Karpas-422 (cell line): Measurements from ENCODE around the gene MAP3K13. TPM values are rescaled to one million over a fixed set of nuclear protein-coding genes. Genes with fewer than 3 reads are reported as not detected.

Experiments
- DNase-seq: peaks from one replicate; pipeline ENCODE4 v3.0.0-alpha.2; 2015
- H2AFZ ChIP-seq: fragments of 200-600 bp; sonication (generic); 2 replicates; pipeline ENCODE4 v1.6.1; 2014; ENCODE audit warnings: antibody characterized with exemption, low read length, mixed read lengths
- H3K27ac ChIP-seq: fragments of 200-600 bp; sonication (generic); 2 replicates; pipeline ENCODE4 v1.5.1; 2014; ENCODE audit warnings: mild to moderate bottlenecking, low read length, moderate library complexity
- H3K27me3 ChIP-seq: fragments of 200-600 bp; sonication (generic); 2 replicates; pipeline ENCODE4 v1.6.1; 2014; ENCODE audit warnings: low read length, mixed read lengths
- H3K36me3 ChIP-seq: fragments of 200-600 bp; sonication (generic); 2 replicates; pipeline ENCODE4 v1.6.1; 2014; ENCODE audit warnings: low read length, mixed read lengths; ENCODE audit not compliant: insufficient read depth
- H3K4me1 ChIP-seq: fragments of 200-600 bp; sonication (generic); 2 replicates; pipeline ENCODE4 v1.6.1; 2014; ENCODE audit warnings: mild to moderate bottlenecking, low read length, mixed read lengths
- H3K4me2 ChIP-seq: fragments of 200-600 bp; sonication (generic); 2 replicates; pipeline ENCODE4 v1.6.1; 2014; ENCODE audit warnings: low read length, low read depth, mild to moderate bottlenecking; ENCODE audit not compliant: poor library complexity, severe bottlenecking
- H3K4me3 ChIP-seq: fragments of 200-600 bp; sonication (generic); 2 replicates; pipeline ENCODE4 v1.5.1; 2014; ENCODE audit warnings: mild to moderate bottlenecking, antibody characterized with exemption, low read length, mixed read lengths
- H3K79me2 ChIP-seq: fragments of 200-600 bp; sonication (generic); 2 replicates; pipeline ENCODE4 v1.6.1; 2014; ENCODE audit warnings: mild to moderate bottlenecking, low read length, mixed read lengths
- H3K9ac ChIP-seq: fragments of 200-600 bp; sonication (generic); 2 replicates; pipeline ENCODE4 v1.6.0; 2014; ENCODE audit warnings: low read length
- H3K9me2 ChIP-seq: fragments of 200-600 bp; sonication (generic), shearing (Covaris generic); replicated peaks from 2 replicates; pipeline ENCODE4 v1.6.0; 2014; ENCODE audit warnings: mild to moderate bottlenecking, low read length, moderate library complexity; ENCODE audit not compliant: insufficient read depth
- H3K9me3 ChIP-seq: fragments of 300-700, 200-600 bp; sonication (generic); 2 replicates; pipeline ENCODE4 v1.6.1; 2014; ENCODE audit warnings: low read length, mixed read lengths
- H4K20me1 ChIP-seq: fragments of 200-600 bp; sonication (generic); 2 replicates; pipeline ENCODE4 v1.6.1; 2014; ENCODE audit warnings: mild to moderate bottlenecking, antibody characterized with exemption, low read length, low read depth; ENCODE audit not compliant: insufficient read depth
- total RNA-seq: library from RNA; depleted of rRNA; stranded (reverse); fragments of >200 nt; shearing (Covaris generic); gene quantifications from 2 replicates; pipeline ENCODE4 v1.2.3, GENCODE V29; 2014; ENCODE audit warnings: low replicate concordance

The MAP3K13 gene
- total RNA-seq, 1 experiment from 2014 or later, result 0.19 TPM

DNA sequence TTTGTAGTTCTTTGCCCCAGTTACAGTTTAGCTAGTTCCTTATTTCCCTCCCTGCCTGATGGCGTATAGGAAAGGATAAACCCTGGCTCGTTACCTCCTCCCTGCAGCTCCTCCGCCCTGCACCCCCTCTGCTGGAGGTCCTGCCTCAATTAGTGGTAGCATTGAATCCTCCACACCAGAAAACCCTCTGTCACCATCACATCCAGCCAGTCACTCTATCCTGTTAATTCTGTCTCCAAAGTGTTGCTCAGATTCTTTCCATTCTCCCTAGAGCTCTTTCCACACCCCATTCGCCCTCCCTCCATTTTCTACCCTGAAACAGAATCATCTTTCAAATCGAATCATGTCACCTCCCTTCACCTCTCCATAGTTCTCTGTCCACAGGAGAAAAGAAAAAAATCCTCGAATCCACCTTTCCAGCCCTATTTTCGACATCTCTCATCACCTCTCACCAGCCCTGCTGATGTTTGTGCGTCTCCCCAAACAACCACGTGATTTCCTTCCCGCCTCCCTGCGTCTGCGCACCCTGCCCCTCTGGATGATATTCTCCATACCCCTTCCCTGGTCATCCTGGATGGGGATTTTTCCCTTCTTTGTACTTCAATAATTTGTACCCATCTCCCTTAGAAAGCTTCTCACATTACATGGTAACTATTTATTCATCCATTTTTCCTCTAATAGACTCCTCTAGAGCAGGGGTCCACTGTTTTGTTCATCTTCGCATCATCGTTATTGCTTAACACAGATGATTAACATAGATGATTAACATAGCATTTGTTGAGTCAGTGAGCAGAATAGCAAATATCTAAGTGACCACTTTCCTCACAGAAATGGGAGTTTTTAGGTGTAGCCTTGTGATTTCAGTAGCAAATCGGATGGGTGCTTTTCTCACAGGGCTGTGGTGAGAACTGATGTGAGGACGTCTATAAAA, 37.1 kb downstream of the MAP3K13 start:
- Histone ChIP-seq H3K9me3 (no peaks in the 10 kb centered on the region), H4K20me1 (no peaks in the 10 kb centered on the region), H3K36me3 (no peaks in the 10 kb centered on the region), H3K79me2 (no peaks in the 10 kb centered on the region), H3K27ac (no peak overlapping the region), H3K9me2 (no peaks in the 10 kb centered on the region), H3K27me3 (no peaks in the 10 kb centered on the region), H3K4me2 (no peak overlapping the region), H3K4me1 (no peaks in the 10 kb centered on the region), H2AFZ (no peak overlapping the region), H3K9ac (no peak overlapping the region), H3K4me3 (no peak overlapping the region)
- no peak for DNase-seq

DNA sequence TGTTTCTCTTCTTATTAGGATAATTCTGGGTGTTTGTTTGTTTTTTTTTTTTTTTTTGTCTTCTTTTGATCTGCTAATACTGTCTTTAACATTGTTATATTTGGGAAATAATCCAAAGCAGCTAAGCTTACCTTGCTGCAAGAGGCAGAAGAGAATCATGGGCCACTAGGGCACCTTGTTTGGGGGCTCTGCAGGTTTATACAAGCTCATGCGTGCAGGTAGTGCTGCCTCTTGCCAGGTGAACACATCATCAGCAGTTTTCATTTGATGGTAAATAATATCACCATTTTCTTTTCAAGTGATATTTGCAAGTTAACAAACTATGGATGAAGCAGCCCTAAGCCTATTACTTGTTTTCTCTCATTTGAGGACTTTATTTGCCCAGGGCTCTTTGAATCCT, 37.9 kb downstream of the MAP3K13 start:
- Histone ChIP-seq H4K20me1 (no peaks in the 10 kb centered on the region), H3K4me1 (no peaks in the 10 kb centered on the region), H3K4me3 (no peak overlapping the region), H3K79me2 (no peaks in the 10 kb centered on the region), H3K36me3 (no peaks in the 10 kb centered on the region), H3K9ac (no peak overlapping the region), H3K9me3 (no peaks in the 10 kb centered on the region), H3K4me2 (no peak overlapping the region), H3K9me2 (no peaks in the 10 kb centered on the region), H3K27me3 (no peaks in the 10 kb centered on the region), H3K27ac (no peak overlapping the region), H2AFZ (no peak overlapping the region)
- no peak for DNase-seq

DNA sequence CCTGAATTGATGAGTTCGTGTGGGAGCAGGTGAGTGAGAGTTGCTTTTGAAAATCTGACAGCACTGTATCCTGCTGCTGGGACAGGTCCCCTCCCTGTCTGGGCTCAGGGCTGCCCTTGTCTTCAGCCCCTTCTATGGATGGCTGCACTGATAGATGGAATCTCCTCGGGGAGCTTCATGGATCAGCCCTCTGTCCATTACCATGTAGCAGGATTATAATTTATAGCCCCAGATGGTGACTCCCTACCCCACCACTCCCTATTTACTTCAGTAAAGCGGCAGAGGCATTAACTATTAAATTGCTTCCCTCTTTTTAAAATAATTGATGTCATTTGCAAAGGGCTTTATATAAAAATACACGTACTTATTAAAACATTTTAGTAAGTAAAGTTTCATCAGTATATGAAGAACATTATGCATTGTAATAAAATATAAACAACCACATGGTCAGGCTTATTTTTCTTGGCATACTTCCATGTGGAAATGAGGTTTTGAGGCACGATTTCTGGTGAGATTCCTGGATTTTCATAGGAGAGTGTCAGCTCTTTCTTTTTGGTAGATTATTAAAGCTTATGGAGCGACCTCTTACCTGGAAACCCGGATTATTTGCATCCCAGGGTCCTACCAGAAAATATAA, 38.5 kb downstream of the MAP3K13 start:
- H3K27me3 ChIP-seq, result no peaks in the 10 kb centered on the region
- no peak overlapping the region for H3K4me2 ChIP-seq
- no peaks in the 10 kb centered on the region for H3K9me2 ChIP-seq
- no peaks in the 10 kb centered on the region for H3K9me3 ChIP-seq
- no peaks in the 10 kb centered on the region for H3K79me2 ChIP-seq
- no peak overlapping the region for H2AFZ ChIP-seq
- no peak overlapping the region for H3K9ac ChIP-seq
- no peaks in the 10 kb centered on the region for H4K20me1 ChIP-seq
- no peaks in the 10 kb centered on the region for H3K4me1 ChIP-seq
- DNase-seq, result no peak
- no peak overlapping the region for H3K4me3 ChIP-seq
- no peak overlapping the region for H3K27ac ChIP-seq
- H3K36me3 ChIP-seq, result no peaks in the 10 kb centered on the region

DNA sequence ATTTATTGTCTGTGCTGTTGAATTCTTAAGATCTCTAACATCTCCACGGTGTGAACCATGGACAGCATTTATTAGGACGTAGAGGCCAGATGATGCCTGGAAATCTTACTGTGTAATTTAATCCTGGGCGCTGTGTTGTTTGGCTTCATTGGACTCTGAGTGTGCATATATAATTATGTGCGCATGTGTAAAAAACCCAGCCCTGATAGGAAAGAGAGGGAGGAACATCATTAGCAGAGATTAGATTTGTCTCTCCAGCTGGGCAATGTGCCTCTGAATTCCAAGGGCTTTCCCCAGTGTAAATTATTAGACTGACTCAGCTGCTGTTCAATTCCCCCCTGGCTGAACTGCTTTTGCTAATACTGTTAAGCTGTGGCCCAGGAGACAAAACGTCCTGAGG, 39.6 kb downstream of the MAP3K13 start:
- Histone ChIP-seq H3K27ac (no peak overlapping the region), H3K27me3 (no peaks in the 10 kb centered on the region), H4K20me1 (no peaks in the 10 kb centered on the region), H3K4me1 (no peaks in the 10 kb centered on the region), H3K79me2 (no peaks in the 10 kb centered on the region), H3K9me2 (no peaks in the 10 kb centered on the region), H3K4me2 (no peak overlapping the region), H3K9ac (no peak overlapping the region), H3K4me3 (no peak overlapping the region), H3K9me3 (no peaks in the 10 kb centered on the region), H3K36me3 (no peaks in the 10 kb centered on the region), H2AFZ (no peak overlapping the region)
- no peak for DNase-seq

DNA sequence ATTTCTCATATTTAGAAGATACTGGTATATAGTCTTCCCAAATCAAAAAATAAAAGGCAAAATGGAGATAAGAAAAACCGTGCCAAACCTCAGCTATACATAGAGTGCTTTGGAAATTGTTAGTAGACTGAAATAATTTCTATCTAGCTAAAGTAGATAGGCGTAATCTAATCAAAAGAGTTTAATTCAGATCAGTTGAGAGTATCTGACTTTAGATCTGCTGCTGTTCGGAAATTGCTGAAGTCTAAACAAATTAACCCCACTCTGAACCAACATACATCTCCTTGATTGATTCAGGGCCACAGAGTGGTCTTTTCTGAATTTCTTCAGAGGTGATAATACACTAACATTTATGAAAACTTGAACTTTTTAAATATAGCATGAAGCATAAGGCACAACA, 40.1 kb downstream of the MAP3K13 start:
- Histone ChIP-seq H3K36me3 (no peaks in the 10 kb centered on the region), H2AFZ (no peak overlapping the region), H3K79me2 (no peaks in the 10 kb centered on the region), H3K9me2 (no peaks in the 10 kb centered on the region), H3K27ac (no peak overlapping the region), H3K4me1 (no peaks in the 10 kb centered on the region), H4K20me1 (no peaks in the 10 kb centered on the region), H3K4me3 (no peak overlapping the region), H3K9ac (no peak overlapping the region), H3K27me3 (no peaks in the 10 kb centered on the region), H3K4me2 (no peak overlapping the region), H3K9me3 (no peaks in the 10 kb centered on the region)
- no peak for DNase-seq

DNA sequence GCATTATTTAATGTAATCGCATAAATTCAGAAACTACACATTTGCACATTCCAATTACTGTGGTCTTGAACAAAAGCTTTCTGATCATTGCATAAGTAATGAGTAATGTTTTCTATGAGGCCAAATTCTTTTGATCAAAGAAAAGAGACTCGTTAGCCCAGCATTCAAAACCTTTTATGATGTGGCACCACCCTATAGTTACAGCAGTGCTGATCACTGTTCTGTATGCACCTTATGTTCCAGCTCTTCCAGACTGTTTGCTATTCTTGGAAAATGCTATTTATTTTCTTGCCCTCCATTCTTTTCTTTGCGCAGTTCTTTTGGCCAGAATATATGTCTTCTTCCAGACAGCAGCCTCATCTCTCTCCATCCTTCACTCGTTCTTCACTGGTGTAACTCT, 42.3 kb downstream of the MAP3K13 start:
- no peak overlapping the region for H3K4me2 ChIP-seq
- no peak overlapping the region for H3K9ac ChIP-seq
- H2AFZ ChIP-seq, result no peak overlapping the region
- no peaks in the 10 kb centered on the region for H3K9me3 ChIP-seq
- no peaks in the 10 kb centered on the region for H3K9me2 ChIP-seq
- no peaks in the 10 kb centered on the region for H3K27me3 ChIP-seq
- no peaks in the 10 kb centered on the region for H3K36me3 ChIP-seq
- DNase-seq, result no peak
- H3K79me2 ChIP-seq, result no peaks in the 10 kb centered on the region
- no peaks in the 10 kb centered on the region for H3K4me1 ChIP-seq
- no peaks in the 10 kb centered on the region for H4K20me1 ChIP-seq
- H3K4me3 ChIP-seq, result no peak overlapping the region
- H3K27ac ChIP-seq, result no peak overlapping the region

DNA sequence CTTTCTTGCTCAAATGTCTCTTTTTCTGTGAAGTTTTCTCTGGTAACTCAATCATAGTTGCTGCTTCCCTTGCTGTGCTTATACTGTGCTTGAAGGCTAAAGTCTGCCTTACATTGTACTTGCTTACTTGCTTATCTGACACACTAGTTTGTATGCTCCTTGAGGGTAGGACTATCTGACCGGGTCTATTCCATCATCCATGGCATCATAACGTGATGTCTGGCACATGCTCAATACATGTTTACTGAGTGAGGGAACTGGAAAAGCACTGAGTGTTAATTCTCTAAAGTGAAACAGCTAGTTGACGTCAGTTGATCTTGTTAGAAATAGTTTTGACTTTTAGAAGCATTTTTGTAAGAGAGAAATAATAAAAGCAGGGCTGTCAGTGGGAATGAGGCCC, 42.7 kb downstream of the MAP3K13 start:
- Histone ChIP-seq H3K27me3 (no peaks in the 10 kb centered on the region), H3K4me1 (no peaks in the 10 kb centered on the region), H3K4me3 (no peak overlapping the region), H3K27ac (no peak overlapping the region), H3K4me2 (no peak overlapping the region), H3K9me3 (no peaks in the 10 kb centered on the region), H4K20me1 (no peaks in the 10 kb centered on the region), H2AFZ (no peak overlapping the region), H3K9ac (no peak overlapping the region), H3K9me2 (no peaks in the 10 kb centered on the region), H3K36me3 (no peaks in the 10 kb centered on the region), H3K79me2 (no peaks in the 10 kb centered on the region)
- no peak for DNase-seq

DNA sequence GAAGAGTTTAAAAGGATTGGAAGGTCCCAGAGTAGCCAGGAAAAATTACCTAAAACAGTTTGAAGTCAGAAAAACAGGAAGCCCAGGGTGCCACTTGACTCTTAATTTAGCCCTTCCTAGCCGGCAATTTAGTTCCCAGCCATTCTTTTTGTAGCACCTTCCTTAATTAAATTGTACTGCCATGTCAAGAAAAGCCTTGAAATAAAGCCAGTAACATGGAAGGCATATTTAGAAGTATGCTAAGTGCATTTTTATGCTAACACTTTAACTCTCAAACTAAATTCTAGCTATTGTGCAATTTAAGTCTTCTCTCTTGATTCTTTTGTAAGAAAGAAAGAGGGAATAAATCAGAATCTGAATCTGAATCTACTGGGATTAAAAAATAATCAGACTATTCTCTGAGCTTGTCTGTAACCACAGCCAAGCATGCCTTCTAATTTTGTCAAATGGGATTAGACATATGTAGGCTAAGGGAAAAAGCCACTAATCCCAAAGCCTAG, 43.2 kb downstream of the MAP3K13 start:
- DNase-seq, result no peak
- Histone ChIP-seq H3K4me2 (no peak overlapping the region), H3K36me3 (no peaks in the 10 kb centered on the region), H3K79me2 (no peaks in the 10 kb centered on the region), H3K9me2 (no peaks in the 10 kb centered on the region), H3K27ac (no peak overlapping the region), H3K9me3 (no peaks in the 10 kb centered on the region), H3K4me1 (no peaks in the 10 kb centered on the region), H3K4me3 (no peak overlapping the region), H3K9ac (no peak overlapping the region), H4K20me1 (no peaks in the 10 kb centered on the region), H3K27me3 (no peaks in the 10 kb centered on the region), H2AFZ (no peak overlapping the region)
